B cell (primary cell): ENCODE measurements around the gene SIK1.
"Not testable (repeated sequence)": the region's sequence is repeated elsewhere in the genome, so short reads cannot be mapped to it uniquely, and the experiment has no call there.

ENCODE experiments used
- EZH2 ChIP-seq: IDR thresholded peaks from 2 replicates; pipeline ENCODE4 v1.6.1; 2012; ENCODE audit warnings: borderline replicate concordance, low read depth, mild to moderate bottlenecking, moderate library complexity, low read length; ENCODE audit not compliant: insufficient read depth, poor library complexity, severe bottlenecking
- TF ChIP-seq, protein P1 (sequence below): fragments of 200-600 bp; IDR thresholded peaks from one replicate; pipeline ENCODE4 v1.8.0; 2022; ENCODE audit warnings: antibody characterized with exemption, mild to moderate bottlenecking

DNA sequence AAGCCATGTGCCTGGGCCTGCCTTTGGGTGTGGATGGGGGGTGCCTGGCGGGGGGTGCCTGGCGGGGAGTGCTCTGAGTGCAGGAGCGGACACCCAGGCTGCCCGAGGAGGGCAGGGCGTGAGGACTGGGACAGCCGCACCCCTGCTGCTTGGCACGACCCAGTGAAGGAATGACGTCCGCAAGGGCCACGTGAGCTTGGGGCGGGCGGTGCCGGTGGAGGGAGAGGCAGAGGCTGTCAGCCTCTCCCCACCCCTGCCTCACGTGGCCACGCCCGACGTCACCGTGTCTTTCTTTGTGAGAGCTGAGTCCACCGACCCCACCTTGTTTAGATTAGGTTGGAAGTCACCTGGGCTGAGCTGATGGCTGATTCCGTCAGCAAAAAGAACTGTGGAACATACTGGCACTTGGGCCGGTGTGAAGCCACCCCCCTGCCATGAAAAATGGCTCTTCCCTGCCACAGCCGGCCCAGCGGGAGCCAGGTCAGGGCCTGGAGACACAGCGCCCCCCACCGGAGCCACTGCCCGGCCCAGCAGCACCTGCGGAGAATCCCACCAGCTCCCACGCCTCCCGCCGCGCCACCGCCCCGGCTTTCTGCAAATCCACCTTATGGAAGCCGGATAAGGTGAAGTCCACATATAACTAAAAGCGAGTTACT lies 19.5 kb upstream of the SIK1 start:
- not testable (repeated sequence) for TF ChIP-seq EZH2
- TF ChIP-seq, protein P1, sequence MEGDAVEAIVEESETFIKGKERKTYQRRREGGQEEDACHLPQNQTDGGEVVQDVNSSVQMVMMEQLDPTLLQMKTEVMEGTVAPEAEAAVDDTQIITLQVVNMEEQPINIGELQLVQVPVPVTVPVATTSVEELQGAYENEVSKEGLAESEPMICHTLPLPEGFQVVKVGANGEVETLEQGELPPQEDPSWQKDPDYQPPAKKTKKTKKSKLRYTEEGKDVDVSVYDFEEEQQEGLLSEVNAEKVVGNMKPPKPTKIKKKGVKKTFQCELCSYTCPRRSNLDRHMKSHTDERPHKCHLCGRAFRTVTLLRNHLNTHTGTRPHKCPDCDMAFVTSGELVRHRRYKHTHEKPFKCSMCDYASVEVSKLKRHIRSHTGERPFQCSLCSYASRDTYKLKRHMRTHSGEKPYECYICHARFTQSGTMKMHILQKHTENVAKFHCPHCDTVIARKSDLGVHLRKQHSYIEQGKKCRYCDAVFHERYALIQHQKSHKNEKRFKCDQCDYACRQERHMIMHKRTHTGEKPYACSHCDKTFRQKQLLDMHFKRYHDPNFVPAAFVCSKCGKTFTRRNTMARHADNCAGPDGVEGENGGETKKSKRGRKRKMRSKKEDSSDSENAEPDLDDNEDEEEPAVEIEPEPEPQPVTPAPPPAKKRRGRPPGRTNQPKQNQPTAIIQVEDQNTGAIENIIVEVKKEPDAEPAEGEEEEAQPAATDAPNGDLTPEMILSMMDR, result not testable (repeated sequence)
